ENCODE data around the gene JARID2. TPM values are rescaled to one million over a fixed set of nuclear protein-coding genes. Genes with fewer than 3 reads are reported as not detected.

JARID2 gene
- total and polyA plus RNA-seq, 11 donors, result 3.5 to 12.2 (median 7.5) TPM

- ATAC-seq, result no peak
- H3K27ac ChIP-seq, result no peak overlapping the region
- WGBS, 4 donors, result 84 to 89% (median 85%) methylated on average over 5 of the region's 5 CpGs
These were observed 103.5 kb downstream of the JARID2 start for GRCh38 chr6:15349379-15349778.

GRCh38 chr6:15350386-15351083 is 104.7 kb downstream of the JARID2 start:
- ATAC-seq, result peak in 1 of 4 donors; percentile 32
- intact Hi-C loops (cut with DNase I), result loop anchor here in 1 of 10 donors (10.0 kb wide), 1 partner anchor 86 kb away; no protein-coding TSS in a partner anchor

More at GRCh38 chr6:15349379-15349778, 103.5 kb downstream of the JARID2 start:
- no peak for DNase-seq
- Histone ChIP-seq H3K4me3 (no peak overlapping the region), H3K27me3 (no peaks in the 10 kb centered on the region), H3K36me3 (no peaks in the 10 kb centered on the region), H3K9me3 (no peaks in the 10 kb centered on the region), H3K4me1 (peaks cover 0 to 73% (median 25%) of the 10 kb centered on the region in 12 donors)
- intact Hi-C loops (cut with DNase I), result no loop called here
- TF ChIP-seq POLR2A (IDR thresholded peaks at IDR 0.05) (no peak), CTCF (IDR thresholded peaks at IDR 0.05) (no peak)

DNA sequence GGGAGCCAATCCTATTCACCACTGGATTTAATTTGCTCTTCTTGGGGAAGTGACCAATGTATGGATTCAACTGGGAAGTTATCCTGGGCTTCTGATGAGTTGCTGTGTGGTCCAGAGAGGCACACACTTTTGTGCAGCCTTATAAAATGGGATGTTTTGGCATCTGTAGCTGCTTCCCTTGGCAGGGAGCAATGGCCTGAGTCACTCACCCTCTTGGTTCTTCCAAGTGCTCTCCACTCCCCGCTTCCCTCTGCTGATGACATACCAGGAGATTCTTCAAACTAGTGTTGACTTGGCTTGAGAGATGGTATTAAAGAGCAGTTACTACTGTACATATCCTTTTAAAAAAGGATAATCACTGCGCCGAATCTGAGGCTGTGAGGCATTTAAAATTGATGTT is 105.8 kb downstream of the JARID2 start:
- Histone ChIP-seq H3K27ac (no peak overlapping the region), H3K9me3 (no peaks in the 10 kb centered on the region), H3K27me3 (no peaks in the 10 kb centered on the region), H3K4me3 (no peak overlapping the region), H3K4me1 (peaks cover 0 to 83% (median 24%) of the 10 kb centered on the region in 12 donors), H3K36me3 (no peaks in the 10 kb centered on the region)
- intact Hi-C loops (cut with DNase I), result loop anchor here in 1 of 10 donors (10.0 kb wide), 1 partner anchor 87 kb away; no protein-coding TSS in a partner anchor
- ATAC-seq (peak in 3 of 4 donors; percentile 83 to 95 (median 94)), DNase-seq (peak in 4 of 5 donors; percentile 34 to 75 (median 49))
- TF ChIP-seq POLR2A (IDR thresholded peaks at IDR 0.05) (no peak), CTCF (IDR thresholded peaks at IDR 0.05) (no peak)
- 49 to 59% (median 54%) methylated on average over 3 of the region's 3 CpGs for WGBS, 4 donors

More at GRCh38 chr6:15350386-15351083, 104.7 kb downstream of the JARID2 start:
- no peaks in the 10 kb centered on the region for H3K27me3 ChIP-seq
- peaks cover 0 to 73% (median 22%) of the 10 kb centered on the region in 12 donors for H3K4me1 ChIP-seq
- no peak overlapping the region for H3K4me3 ChIP-seq
- no peak overlapping the region for H3K27ac ChIP-seq
- TF ChIP-seq CTCF (IDR thresholded peaks at IDR 0.05) (no peak), POLR2A (IDR thresholded peaks at IDR 0.05) (no peak)
- H3K36me3 ChIP-seq, result no peaks in the 10 kb centered on the region
- no peak for DNase-seq
- 80 to 83% (median 81%) methylated on average over 6 of the region's 6 CpGs for WGBS, 4 donors
- no peaks in the 10 kb centered on the region for H3K9me3 ChIP-seq

GRCh38 chr6:15352220-15352619 is 106.4 kb downstream of the JARID2 start:
- peaks cover 0 to 83% (median 27%) of the 10 kb centered on the region in 12 donors for H3K4me1 ChIP-seq
- TF ChIP-seq POLR2A (IDR thresholded peaks at IDR 0.05), result no peak
- no peak for TF ChIP-seq CTCF (IDR thresholded peaks at IDR 0.05)
- H3K4me3 ChIP-seq, result no peak overlapping the region
- no peak for DNase-seq
- no peaks in the 10 kb centered on the region for H3K9me3 ChIP-seq
- WGBS, 4 donors, result 27 to 41% (median 35%) methylated on average over 4 of the region's 4 CpGs
- intact Hi-C loops (cut with DNase I), result loop anchor here in 1 of 10 donors (10.0 kb wide), 1 partner anchor 87 kb away; no protein-coding TSS in a partner anchor
- H3K27ac ChIP-seq, result no peak overlapping the region
- peak in 3 of 4 donors; percentile 23 to 64 (median 31) for ATAC-seq
- no peaks in the 10 kb centered on the region for H3K27me3 ChIP-seq
- H3K36me3 ChIP-seq, result no peaks in the 10 kb centered on the region

Data from heart left ventricle (tissue), 16 donors.